ENCODE measurements around the gene NUDT19.
A peak's percentile ranks its signal among the peaks of the same experiment; 100 is the strongest.
"Not testable (repeated sequence)": the region's sequence is repeated elsewhere in the genome, so short reads cannot be mapped to it uniquely, and the experiment has no call there.

The NUDT19 gene

GRCh38 chr19:32743447-32743846 is 51.8 kb downstream of the NUDT19 start (continued):
- no peak for TF ChIP-seq ZFP30 (CRISPR knock-in tag; IDR thresholded peaks at IDR 0.05)
- TF ChIP-seq PPARA (CRISPR knock-in tag; IDR thresholded peaks at IDR 0.05; ENCODE audit: borderline replicate concordance): no peak
- TF ChIP-seq, protein P1, sequence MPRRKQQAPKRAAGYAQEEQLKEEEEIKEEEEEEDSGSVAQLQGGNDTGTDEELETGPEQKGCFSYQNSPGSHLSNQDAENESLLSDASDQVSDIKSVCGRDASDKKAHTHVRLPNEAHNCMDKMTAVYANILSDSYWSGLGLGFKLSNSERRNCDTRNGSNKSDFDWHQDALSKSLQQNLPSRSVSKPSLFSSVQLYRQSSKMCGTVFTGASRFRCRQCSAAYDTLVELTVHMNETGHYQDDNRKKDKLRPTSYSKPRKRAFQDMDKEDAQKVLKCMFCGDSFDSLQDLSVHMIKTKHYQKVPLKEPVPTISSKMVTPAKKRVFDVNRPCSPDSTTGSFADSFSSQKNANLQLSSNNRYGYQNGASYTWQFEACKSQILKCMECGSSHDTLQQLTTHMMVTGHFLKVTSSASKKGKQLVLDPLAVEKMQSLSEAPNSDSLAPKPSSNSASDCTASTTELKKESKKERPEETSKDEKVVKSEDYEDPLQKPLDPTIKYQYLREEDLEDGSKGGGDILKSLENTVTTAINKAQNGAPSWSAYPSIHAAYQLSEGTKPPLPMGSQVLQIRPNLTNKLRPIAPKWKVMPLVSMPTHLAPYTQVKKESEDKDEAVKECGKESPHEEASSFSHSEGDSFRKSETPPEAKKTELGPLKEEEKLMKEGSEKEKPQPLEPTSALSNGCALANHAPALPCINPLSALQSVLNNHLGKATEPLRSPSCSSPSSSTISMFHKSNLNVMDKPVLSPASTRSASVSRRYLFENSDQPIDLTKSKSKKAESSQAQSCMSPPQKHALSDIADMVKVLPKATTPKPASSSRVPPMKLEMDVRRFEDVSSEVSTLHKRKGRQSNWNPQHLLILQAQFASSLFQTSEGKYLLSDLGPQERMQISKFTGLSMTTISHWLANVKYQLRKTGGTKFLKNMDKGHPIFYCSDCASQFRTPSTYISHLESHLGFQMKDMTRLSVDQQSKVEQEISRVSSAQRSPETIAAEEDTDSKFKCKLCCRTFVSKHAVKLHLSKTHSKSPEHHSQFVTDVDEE (CRISPR knock-in tag; IDR thresholded peaks at IDR 0.05): no peak
- no peak for TF ChIP-seq TOX (CRISPR knock-in tag; IDR thresholded peaks at IDR 0.05; ENCODE audit: borderline replicate concordance)
- TF ChIP-seq ZC3H10 (CRISPR knock-in tag; IDR thresholded peaks at IDR 0.05): no peak
- TF ChIP-seq OSR1 (CRISPR knock-in tag; IDR thresholded peaks at IDR 0.05): no peak
- TF ChIP-seq ZFP3 (CRISPR knock-in tag; IDR thresholded peaks at IDR 0.05): no peak

DNA sequence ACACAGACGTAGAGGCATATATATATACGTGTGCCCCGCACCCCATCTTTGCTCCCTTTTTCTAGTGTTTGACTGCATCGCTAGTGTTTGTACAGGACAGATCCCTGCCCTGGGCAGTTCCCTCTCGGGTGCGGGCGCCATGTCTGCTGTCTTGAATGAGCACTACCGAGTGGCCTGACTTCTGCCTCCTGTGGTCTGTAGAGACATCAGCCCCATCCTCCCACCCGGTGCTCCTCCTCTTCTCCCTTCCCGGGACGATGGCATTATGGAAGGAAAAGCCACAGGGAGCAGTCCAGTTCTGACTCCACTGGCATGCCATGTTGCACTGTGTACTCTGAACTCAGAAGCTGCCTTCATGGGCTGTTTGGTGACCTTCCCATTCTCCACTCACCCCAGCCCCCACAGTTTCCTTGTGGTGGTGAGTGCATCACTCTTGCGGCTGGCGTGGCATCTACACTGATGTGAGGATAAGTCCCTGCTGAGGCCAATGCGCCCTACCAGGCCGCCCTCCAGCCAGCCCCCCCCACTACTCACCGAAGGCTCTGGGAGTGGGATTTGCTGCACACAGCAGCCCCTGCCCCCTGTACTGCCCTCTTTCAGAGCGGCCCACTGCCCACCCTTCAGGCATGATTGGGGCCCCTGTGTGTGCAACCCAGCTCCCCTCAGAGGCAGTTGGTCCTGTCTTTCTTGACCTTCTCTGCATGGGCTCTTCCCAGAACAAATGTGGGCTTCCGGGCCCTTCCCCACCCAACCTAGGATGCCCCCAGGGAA is 53.1 kb downstream of the NUDT19 start:
- no peak; the same call in 2 of the 3 replicates for ATAC-seq
- no peak for TF ChIP-seq BACH2 (CRISPR knock-in tag; IDR thresholded peaks at IDR 0.05; ENCODE audit: borderline replicate concordance)
- TF ChIP-seq, protein P2, sequence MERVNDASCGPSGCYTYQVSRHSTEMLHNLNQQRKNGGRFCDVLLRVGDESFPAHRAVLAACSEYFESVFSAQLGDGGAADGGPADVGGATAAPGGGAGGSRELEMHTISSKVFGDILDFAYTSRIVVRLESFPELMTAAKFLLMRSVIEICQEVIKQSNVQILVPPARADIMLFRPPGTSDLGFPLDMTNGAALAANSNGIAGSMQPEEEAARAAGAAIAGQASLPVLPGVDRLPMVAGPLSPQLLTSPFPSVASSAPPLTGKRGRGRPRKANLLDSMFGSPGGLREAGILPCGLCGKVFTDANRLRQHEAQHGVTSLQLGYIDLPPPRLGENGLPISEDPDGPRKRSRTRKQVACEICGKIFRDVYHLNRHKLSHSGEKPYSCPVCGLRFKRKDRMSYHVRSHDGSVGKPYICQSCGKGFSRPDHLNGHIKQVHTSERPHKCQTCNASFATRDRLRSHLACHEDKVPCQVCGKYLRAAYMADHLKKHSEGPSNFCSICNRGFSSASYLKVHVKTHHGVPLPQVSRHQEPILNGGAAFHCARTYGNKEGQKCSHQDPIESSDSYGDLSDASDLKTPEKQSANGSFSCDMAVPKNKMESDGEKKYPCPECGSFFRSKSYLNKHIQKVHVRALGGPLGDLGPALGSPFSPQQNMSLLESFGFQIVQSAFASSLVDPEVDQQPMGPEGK (CRISPR knock-in tag; IDR thresholded peaks at IDR 0.05; ENCODE audit: borderline replicate concordance): no peak
- TF ChIP-seq CREB5 (CRISPR knock-in tag; IDR thresholded peaks at IDR 0.05; ENCODE audit: low read depth): no peak
- no peak for TF ChIP-seq PPARA (CRISPR knock-in tag; IDR thresholded peaks at IDR 0.05; ENCODE audit: borderline replicate concordance)
- no peak for TF ChIP-seq ZFP3 (CRISPR knock-in tag; IDR thresholded peaks at IDR 0.05)
- TF ChIP-seq, protein P3, sequence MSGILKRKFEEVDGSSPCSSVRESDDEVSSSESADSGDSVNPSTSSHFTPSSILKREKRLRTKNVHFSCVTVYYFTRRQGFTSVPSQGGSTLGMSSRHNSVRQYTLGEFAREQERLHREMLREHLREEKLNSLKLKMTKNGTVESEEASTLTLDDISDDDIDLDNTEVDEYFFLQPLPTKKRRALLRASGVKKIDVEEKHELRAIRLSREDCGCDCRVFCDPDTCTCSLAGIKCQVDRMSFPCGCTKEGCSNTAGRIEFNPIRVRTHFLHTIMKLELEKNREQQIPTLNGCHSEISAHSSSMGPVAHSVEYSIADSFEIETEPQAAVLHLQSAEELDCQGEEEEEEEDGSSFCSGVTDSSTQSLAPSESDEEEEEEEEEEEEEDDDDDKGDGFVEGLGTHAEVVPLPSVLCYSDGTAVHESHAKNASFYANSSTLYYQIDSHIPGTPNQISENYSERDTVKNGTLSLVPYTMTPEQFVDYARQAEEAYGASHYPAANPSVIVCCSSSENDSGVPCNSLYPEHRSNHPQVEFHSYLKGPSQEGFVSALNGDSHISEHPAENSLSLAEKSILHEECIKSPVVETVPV (CRISPR knock-in tag; IDR thresholded peaks at IDR 0.05): no peak
- TF ChIP-seq ZNF8 (CRISPR knock-in tag; IDR thresholded peaks at IDR 0.05): no peak
- no peak for TF ChIP-seq ZC3H10 (CRISPR knock-in tag; IDR thresholded peaks at IDR 0.05)
- no peak for TF ChIP-seq TOX (CRISPR knock-in tag; IDR thresholded peaks at IDR 0.05; ENCODE audit: borderline replicate concordance)
- no peak for TF ChIP-seq SNAI2 (CRISPR knock-in tag; IDR thresholded peaks at IDR 0.05)
- no peak for TF ChIP-seq CSDC2 (CRISPR knock-in tag; IDR thresholded peaks at IDR 0.05)
- no peak for TF ChIP-seq RARB (CRISPR knock-in tag; IDR thresholded peaks at IDR 0.05)

DNA sequence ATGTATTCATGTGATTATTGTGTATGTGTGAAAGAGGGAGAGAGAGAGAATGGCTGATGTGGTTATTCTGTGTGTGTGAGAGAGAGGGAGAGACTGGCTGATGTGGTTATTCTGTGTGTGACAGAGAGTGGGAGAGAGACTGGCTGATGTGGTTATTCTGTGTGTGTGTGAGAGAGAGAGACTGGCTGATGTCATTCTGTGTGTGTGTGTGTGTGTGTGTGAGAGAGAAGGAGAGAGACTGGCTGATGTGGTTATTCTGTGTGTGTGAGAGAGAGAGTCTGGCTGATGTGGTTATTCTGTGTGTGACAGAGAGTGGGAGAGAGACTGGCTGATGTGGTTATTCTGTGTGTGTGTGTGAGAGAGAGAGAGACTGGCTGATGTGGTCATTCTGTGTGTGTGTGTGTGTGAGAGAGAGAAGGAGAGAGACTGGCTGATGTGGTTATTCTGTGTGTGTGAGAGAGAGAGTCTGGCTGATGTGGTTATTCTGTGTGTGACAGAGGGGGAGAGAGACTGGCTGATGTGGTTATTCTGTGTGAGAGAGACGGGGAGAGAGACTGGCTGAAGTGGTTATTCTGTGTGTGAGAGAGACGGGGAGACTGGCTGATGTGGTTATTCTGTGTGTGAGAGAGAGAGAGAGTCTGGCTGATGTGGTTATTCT is 54.1 kb downstream of the NUDT19 start:
- ATAC-seq: not testable (repeated sequence)

DNA sequence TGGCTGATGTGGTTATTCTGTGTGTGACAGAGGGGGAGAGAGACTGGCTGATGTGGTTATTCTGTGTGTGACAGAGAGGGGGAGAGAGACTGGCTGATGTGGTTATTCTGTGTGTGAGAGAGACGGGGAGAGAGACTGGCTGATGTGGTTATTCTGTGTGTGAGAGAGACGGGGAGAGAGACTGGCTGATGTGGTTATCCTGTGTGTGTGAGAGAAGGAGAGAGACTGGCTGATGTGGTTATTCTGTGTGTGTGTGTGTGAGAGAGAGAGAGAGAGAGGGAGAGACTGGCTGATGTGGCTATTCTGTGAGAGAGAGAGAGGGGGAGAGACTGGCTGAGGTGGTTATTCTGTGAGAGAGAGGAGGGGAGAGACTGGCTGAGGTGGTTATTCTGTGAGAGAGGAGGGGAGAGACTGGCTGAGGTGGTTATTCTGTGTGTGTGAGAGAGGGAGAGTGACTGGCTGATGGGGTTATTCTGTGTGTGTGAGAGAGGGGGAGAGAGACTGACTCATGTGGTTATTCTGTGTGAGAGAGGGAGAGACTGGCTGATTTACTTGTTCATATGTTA is 55.1 kb downstream of the NUDT19 start:
- ATAC-seq: peak; percentile 35; the same call in 1 of the 3 replicates

DNA sequence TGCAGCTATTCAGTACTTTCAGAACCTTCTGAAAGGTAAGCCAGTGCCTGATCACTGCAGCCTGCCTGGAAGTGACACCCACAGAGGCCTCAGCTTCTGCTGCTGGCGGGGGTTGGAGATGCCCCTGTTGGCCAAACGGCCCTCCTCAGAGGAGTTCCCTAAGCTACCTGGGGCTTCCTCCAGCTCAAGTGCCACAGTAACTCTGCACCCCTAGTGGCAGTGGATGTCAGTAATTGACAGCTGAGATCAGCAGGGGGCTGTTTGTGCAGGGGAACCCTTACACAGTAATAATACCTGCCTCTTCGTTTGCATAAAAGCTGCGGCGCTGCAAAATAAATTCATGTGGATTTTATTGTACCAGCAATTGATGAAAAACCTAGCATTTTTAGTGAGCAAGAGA is 56.9 kb downstream of the NUDT19 start:
- ATAC-seq: no peak
- TF ChIP-seq ZFP30 (CRISPR knock-in tag; IDR thresholded peaks at IDR 0.05) (no peak), ZFP3 (CRISPR knock-in tag; IDR thresholded peaks at IDR 0.05) (no peak), ZNF8 (CRISPR knock-in tag; IDR thresholded peaks at IDR 0.05) (no peak)
